PC-3 (cell line): ENCODE data around the gene ZNF831.

ENCODE experiments used
- EZH2phosphoT487 ChIP-seq: fragments of 300-600 bp; sonication (generic); IDR thresholded peaks from 2 replicates; pipeline ENCODE4 v1.6.1; 2018; ENCODE audit warnings: mild to moderate bottlenecking, antibody characterized with exemption, low read length, borderline replicate concordance
- TF ChIP-seq, protein P1 (sequence below): fragments of 300-600 bp; sonication (generic); conservative IDR thresholded peaks from 2 replicates; pipeline ENCODE4 v1.5.1; 2017; ENCODE audit warnings: antibody characterized with exemption, low read depth, mild to moderate bottlenecking, low read length

DNA sequence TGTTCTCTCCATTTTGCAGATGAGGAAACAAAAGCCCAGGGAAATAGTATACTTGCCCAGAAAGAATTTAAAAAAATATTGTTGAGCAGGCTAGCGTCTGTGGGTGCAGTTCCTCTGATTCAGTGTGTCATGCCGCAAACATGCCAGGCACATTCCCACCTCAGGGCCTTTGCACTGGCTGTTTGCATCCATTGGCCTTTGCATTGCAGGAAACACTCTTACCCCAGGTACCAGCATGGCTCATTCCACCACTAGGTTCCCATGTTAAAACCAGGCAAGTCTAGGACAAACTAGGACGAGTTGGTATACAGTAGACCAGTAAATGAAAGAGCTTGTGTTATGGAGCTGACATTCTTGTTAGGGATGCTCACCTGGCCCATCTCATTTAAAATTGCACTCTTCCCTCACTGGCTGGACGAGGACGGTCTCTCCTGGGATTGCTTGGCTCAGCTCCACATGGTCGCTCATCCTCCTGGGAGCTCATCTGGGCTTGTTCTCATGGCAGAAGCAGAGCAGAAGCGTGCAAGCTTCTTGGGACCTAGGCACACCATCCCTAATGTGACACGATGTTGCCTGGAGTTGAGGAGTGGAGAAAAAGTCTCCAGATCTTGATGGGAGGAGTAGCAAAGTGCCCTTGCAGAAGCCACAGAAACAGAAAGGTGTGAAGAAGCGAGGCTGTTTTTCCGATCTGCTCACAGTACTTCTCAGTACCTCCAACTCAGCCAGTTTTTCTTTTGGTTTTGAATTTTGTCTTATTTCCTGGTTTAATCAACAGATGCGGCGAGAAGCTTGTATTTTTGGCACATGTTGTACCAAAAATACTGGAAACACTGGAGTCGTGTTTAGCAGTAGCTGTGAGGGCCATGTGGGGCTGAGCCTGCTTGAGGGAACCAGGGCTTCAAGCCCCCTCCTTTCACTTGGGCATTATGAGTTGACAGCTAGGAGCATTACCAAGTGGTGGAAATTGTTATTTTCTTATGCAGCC is 13.9 kb downstream of the ZNF831 start:
- TF ChIP-seq, protein P1, sequence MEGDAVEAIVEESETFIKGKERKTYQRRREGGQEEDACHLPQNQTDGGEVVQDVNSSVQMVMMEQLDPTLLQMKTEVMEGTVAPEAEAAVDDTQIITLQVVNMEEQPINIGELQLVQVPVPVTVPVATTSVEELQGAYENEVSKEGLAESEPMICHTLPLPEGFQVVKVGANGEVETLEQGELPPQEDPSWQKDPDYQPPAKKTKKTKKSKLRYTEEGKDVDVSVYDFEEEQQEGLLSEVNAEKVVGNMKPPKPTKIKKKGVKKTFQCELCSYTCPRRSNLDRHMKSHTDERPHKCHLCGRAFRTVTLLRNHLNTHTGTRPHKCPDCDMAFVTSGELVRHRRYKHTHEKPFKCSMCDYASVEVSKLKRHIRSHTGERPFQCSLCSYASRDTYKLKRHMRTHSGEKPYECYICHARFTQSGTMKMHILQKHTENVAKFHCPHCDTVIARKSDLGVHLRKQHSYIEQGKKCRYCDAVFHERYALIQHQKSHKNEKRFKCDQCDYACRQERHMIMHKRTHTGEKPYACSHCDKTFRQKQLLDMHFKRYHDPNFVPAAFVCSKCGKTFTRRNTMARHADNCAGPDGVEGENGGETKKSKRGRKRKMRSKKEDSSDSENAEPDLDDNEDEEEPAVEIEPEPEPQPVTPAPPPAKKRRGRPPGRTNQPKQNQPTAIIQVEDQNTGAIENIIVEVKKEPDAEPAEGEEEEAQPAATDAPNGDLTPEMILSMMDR, result no peak
- no peak for TF ChIP-seq EZH2phosphoT487
